Measurements from ENCODE around the gene PLK5. TPM values are rescaled to one million over a fixed set of nuclear protein-coding genes. Genes with fewer than 3 reads are reported as not detected.

PLK5 gene
- polyA plus RNA-seq, 1 donor from 2014 or later = 3.6 TPM

DNA sequence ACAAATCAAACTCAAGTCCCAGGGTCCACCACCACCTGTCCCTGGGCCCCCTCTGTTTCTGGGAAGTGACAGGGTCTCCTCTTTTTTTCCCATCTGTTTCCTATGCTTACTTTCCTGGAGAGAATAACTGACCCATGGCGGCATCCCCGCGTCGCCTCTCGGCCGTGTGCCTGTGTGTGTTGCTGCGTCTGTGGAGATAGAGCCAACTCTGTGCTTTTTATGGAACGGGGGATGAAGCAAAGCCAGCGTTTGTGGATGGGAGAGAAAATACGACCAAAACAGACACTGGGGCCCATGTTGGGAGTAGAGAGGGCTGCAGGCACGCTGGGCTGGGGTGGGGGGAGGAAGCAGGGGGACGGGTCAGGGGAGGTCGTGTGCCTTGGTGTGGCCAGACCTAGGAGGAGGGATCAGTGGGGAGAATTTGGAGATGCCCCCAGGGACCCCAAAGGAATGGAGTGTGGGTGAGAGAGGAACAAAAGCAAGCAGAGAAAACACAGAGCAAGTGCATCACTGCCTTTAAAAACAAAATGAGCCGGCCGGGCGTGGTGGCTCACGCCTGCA lies 16.6 kb downstream of the PLK5 start:
- no peaks in the 10 kb centered on the region for H3K27me3 ChIP-seq (ENCODE audit: insufficient read depth, low read depth, low read length)
- no peaks in the 10 kb centered on the region for H3K9me3 ChIP-seq (ENCODE audit: low read length)
- H3K36me3 ChIP-seq (ENCODE audit: insufficient read depth, low read length) = no peaks in the 10 kb centered on the region
- H3F3A ChIP-seq (ENCODE audit: insufficient read depth, low read length, poor library complexity, severe bottlenecking) = no peaks in the 10 kb centered on the region
- H3K9me2 ChIP-seq (ENCODE audit: insufficient read depth, low read length) = no peaks in the 10 kb centered on the region
- no peak overlapping the region for H3K27ac ChIP-seq (ENCODE audit: low read length)
- TF ChIP-seq POLR2AphosphoS5 (IDR thresholded peaks at IDR 0.05) = no peak
- no peak overlapping the region for H3K4me2 ChIP-seq (ENCODE audit: low read length)
- H3K9ac ChIP-seq (ENCODE audit: low read length) = no peak overlapping the region
- no peaks in the 10 kb centered on the region for H3K79me2 ChIP-seq (replicated peaks; ENCODE audit: insufficient read depth, low read length)
- no peak overlapping the region for H3K4me3 ChIP-seq (ENCODE audit: low read length)
- no peaks in the 10 kb centered on the region for H4K20me1 ChIP-seq (ENCODE audit: insufficient read depth)
- H2AFZ ChIP-seq (ENCODE audit: low read depth, low read length) = no peak overlapping the region

DNA sequence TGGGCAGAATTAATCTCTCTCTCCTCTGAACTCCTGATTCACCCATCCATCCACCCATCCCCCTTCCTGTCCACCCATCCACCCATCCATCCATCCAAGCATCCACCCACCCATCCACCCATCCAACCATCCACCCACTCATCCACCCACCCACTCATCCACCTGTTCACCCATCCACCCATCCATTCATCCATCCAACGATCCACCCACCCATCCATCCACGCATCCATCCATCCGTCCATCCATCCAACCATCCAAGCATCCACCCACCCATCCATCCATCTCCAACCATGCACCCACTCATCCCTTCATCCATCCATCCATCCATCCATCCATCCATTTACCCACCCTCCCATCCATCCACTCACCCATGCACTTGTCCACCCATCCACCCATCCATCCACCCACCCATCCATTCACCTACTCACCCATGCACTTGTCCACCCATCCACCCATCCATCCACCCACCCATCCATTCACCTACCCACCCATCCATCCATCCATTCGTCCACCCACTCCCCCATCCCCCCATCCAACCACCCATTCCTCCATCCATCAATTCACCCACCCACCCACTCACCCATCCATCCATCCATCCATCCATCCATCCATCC lies 25.6 kb downstream of the PLK5 start:
- Histone ChIP-seq H3K9me3 (ENCODE audit: low read length) (no peaks in the 10 kb centered on the region), H3K79me2 (replicated peaks; ENCODE audit: insufficient read depth, low read length) (peaks cover 2% of the 10 kb centered on the region), H4K20me1 (ENCODE audit: insufficient read depth) (no peaks in the 10 kb centered on the region), H3F3A (ENCODE audit: insufficient read depth, low read length, poor library complexity, severe bottlenecking) (no peaks in the 10 kb centered on the region), H2AFZ (ENCODE audit: low read depth, low read length) (no peak overlapping the region), H3K36me3 (ENCODE audit: insufficient read depth, low read length) (no peaks in the 10 kb centered on the region), H3K27ac (ENCODE audit: low read length) (no peak overlapping the region), H3K27me3 (ENCODE audit: insufficient read depth, low read depth, low read length) (peaks cover 2% of the 10 kb centered on the region), H3K4me2 (ENCODE audit: low read length) (no peak overlapping the region), H3K9me2 (ENCODE audit: insufficient read depth, low read length) (no peaks in the 10 kb centered on the region), H3K9ac (ENCODE audit: low read length) (no peak overlapping the region), H3K4me3 (ENCODE audit: low read length) (no peak overlapping the region)
- TF ChIP-seq SMC3 (conservative IDR thresholded peaks at IDR 0.05; ENCODE audit: poor library complexity) (no peak), POLR2AphosphoS5 (IDR thresholded peaks at IDR 0.05) (no peak)
- TF ChIP-seq, protein P1, sequence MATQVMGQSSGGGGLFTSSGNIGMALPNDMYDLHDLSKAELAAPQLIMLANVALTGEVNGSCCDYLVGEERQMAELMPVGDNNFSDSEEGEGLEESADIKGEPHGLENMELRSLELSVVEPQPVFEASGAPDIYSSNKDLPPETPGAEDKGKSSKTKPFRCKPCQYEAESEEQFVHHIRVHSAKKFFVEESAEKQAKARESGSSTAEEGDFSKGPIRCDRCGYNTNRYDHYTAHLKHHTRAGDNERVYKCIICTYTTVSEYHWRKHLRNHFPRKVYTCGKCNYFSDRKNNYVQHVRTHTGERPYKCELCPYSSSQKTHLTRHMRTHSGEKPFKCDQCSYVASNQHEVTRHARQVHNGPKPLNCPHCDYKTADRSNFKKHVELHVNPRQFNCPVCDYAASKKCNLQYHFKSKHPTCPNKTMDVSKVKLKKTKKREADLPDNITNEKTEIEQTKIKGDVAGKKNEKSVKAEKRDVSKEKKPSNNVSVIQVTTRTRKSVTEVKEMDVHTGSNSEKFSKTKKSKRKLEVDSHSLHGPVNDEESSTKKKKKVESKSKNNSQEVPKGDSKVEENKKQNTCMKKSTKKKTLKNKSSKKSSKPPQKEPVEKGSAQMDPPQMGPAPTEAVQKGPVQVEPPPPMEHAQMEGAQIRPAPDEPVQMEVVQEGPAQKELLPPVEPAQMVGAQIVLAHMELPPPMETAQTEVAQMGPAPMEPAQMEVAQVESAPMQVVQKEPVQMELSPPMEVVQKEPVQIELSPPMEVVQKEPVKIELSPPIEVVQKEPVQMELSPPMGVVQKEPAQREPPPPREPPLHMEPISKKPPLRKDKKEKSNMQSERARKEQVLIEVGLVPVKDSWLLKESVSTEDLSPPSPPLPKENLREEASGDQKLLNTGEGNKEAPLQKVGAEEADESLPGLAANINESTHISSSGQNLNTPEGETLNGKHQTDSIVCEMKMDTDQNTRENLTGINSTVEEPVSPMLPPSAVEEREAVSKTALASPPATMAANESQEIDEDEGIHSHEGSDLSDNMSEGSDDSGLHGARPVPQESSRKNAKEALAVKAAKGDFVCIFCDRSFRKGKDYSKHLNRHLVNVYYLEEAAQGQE (IDR thresholded peaks at IDR 0.05; ENCODE audit: borderline replicate concordance) = no peak

- Histone ChIP-seq H3K27me3 (ENCODE audit: insufficient read depth, low read depth, low read length) (no peaks in the 10 kb centered on the region), H3K27ac (ENCODE audit: low read length) (no peak overlapping the region), H3K9me3 (ENCODE audit: low read length) (no peaks in the 10 kb centered on the region), H3K79me2 (replicated peaks; ENCODE audit: insufficient read depth, low read length) (peaks cover 4% of the 10 kb centered on the region), H3K4me2 (ENCODE audit: low read length) (no peak overlapping the region), H3K9ac (ENCODE audit: low read length) (no peak overlapping the region), H3K36me3 (ENCODE audit: insufficient read depth, low read length) (no peaks in the 10 kb centered on the region), H3K4me3 (ENCODE audit: low read length) (no peak overlapping the region), H3F3A (ENCODE audit: insufficient read depth, low read length, poor library complexity, severe bottlenecking) (no peaks in the 10 kb centered on the region), H3K9me2 (ENCODE audit: insufficient read depth, low read length) (no peaks in the 10 kb centered on the region), H4K20me1 (ENCODE audit: insufficient read depth) (no peaks in the 10 kb centered on the region), H2AFZ (ENCODE audit: low read depth, low read length) (no peak overlapping the region)
- TF ChIP-seq TAF1 (IDR thresholded peaks at IDR 0.05; ENCODE audit: low read depth) (no peak), POLR2AphosphoS5 (IDR thresholded peaks at IDR 0.05) (no peak), CTCF (IDR thresholded peaks at IDR 0.05; ENCODE audit: poor library complexity, severe bottlenecking) (no peak), EZH2 (IDR thresholded peaks at IDR 0.05; ENCODE audit: borderline replicate concordance, insufficient read depth, low read length, poor library complexity, severe bottlenecking) (no peak), SMC3 (conservative IDR thresholded peaks at IDR 0.05; ENCODE audit: poor library complexity) (no peak)
- TF ChIP-seq, protein P1 (IDR thresholded peaks at IDR 0.05; ENCODE audit: borderline replicate concordance) = no peak
These were observed 27.5 kb downstream of the PLK5 start for GRCh38 chr19:1551068-1552040.
